CD4-positive, alpha-beta T cell (primary cell): ENCODE results near the gene ROBO2. TPM values are rescaled to one million over a fixed set of nuclear protein-coding genes. Genes with fewer than 3 reads are reported as not detected.

Experiments used
- ATAC-seq: fragments of 200-7000 bp; cut with Tn5 transposase; one replicate; pipeline ENCODE4 v1.10.0; 2022; ENCODE audit warnings: mild to moderate bottlenecking; ENCODE audit not compliant: poor library complexity
- CTCF ChIA-PET: fragments of 350-600 bp; sonication (Branson Sonifier 250); formaldehyde crosslinking; loops from one replicate; lab custom pipeline; 2021; ENCODE audit warnings: antibody characterized with exemption, inconsistent platforms; lab: Charles Lee
- POLR2A ChIA-PET: fragments of 350-600 bp; sonication (Branson Sonifier 250); formaldehyde crosslinking; loops from one replicate; lab custom pipeline; 2021; ENCODE audit warnings: antibody characterized with exemption, inconsistent platforms; lab: Charles Lee
- DNase-seq, 14 experiments: peaks; one replicate each; pipeline ENCODE4 v3.0.0-alpha.2; 2013 to 2020; ENCODE audit warnings: mixed read lengths in 2 of 14
- H3K27ac ChIP-seq, 2 donors: one replicate each; pipeline versions ENCODE4 v1.5.1 to v1.7.0; 2013; ENCODE audit warnings: low read length in 2 of 2, low read depth in 1 of 2, mild to moderate bottlenecking in 1 of 2
- H3K27me3 ChIP-seq, 2 experiments: 1 replicate in 1 of 2; 2 replicates in 1 of 2; pipeline versions ENCODE4 v1.6.1 to v1.7.0; 2013; ENCODE audit warnings: low read length in 2 of 2, control low read depth in 1 of 2, mild to moderate bottlenecking in 1 of 2, moderate library complexity in 1 of 2; ENCODE audit not compliant: insufficient read depth in 2 of 2, control insufficient read depth in 1 of 2
- H3K36me3 ChIP-seq: one replicate; pipeline ENCODE4 v1.6.1; 2013; ENCODE audit warnings: low read length, control low read depth; ENCODE audit not compliant: insufficient read depth
- H3K4me1 ChIP-seq: one replicate; pipeline ENCODE4 v1.6.1; 2013; ENCODE audit warnings: low read length, control low read depth; ENCODE audit not compliant: insufficient read depth
- H3K4me3 ChIP-seq: one replicate; pipeline ENCODE4 v1.5.1; 2013; ENCODE audit warnings: mild to moderate bottlenecking, low read length, moderate library complexity
- H3K9me3 ChIP-seq, 2 experiments: 1 replicate in 1 of 2; 2 replicates in 1 of 2; pipeline versions ENCODE4 v1.6.1 to v1.7.0; 2013; ENCODE audit warnings: low read length in 2 of 2, mild to moderate bottlenecking in 2 of 2, control low read depth in 1 of 2, moderate library complexity in 1 of 2; ENCODE audit not compliant: control insufficient read depth in 1 of 2, insufficient read depth in 1 of 2
- H3K27ac Mint-ChIP-seq: one replicate; pipeline ENCODE4 v1.8.0; 2020; ENCODE audit warnings: mixed read lengths
- H3K27me3 Mint-ChIP-seq: one replicate; pipeline ENCODE4 v1.8.0; 2021; ENCODE audit warnings: mixed read lengths
- H3K36me3 Mint-ChIP-seq: one replicate; pipeline ENCODE4 v1.8.0; 2021; ENCODE audit warnings: low read depth, mixed read lengths
- H3K4me1 Mint-ChIP-seq: one replicate; pipeline ENCODE4 v1.8.0; 2021; ENCODE audit warnings: low read depth, mixed read lengths
- H3K4me3 Mint-ChIP-seq: one replicate; pipeline ENCODE4 v1.8.0; 2020; ENCODE audit warnings: mild to moderate bottlenecking, mixed read lengths
- H3K9me3 Mint-ChIP-seq: one replicate; pipeline ENCODE4 v1.8.0; 2020; ENCODE audit warnings: mixed read lengths
- CTCF ChIP-seq: fragments of 200-600 bp; IDR thresholded peaks from one replicate; pipeline ENCODE4 v1.8.0; 2022; ENCODE audit warnings: antibody characterized with exemption, mild to moderate bottlenecking
- intact Hi-C, 2 experiments: fragments of 100-400 bp; cut with DNase I in 1 of 2; cut with micrococcal nuclease in 1 of 2; formaldehyde crosslinking; loops; one replicate each; pipeline versions ENCODE4 v1.15.1 to v1.9.0; 2023 to 2025; cut with DNase I, micrococcal nuclease
- total RNA-seq, 174 experiments: library from RNA in 2 of 174; stranded (reverse) in 2 of 174; gene quantifications; one replicate each; pipeline ENCODE4 v1.2.3 and lab custom pipeline; 2021 to 2026

The ROBO2 gene
- total RNA-seq, 2 experiments from 2014 or later, result not detected

DNA sequence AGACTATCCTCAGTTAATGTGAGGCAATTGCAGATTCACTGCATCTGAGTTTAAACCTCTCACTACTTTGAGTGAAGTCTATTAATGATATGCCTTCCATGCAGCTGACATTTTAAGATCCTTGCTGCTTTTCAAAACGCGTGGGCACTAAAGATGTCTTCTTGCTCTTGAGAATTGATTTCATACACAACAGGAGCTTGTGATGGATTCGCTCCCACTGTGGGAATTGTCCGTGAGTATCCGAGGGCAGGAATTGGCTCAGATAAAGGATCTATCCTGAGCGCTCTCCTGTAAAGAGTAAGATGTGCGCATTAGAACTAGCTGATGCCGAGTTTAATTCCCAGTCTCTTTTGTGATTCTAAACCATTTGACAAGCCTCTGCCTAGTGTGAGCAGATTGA, 167.9 kb downstream of the ROBO2 start:
- no peaks in the 10 kb centered on the region for H3K4me1 ChIP-seq
- no peaks in the 10 kb centered on the region for H3K36me3 ChIP-seq
- H3K9me3 ChIP-seq, result peaks cover 5 to 11% of the 10 kb centered on the region in 2 experiments
- H3K4me1 Mint-ChIP-seq, result no peaks in the 10 kb centered on the region
- ATAC-seq (no peak), DNase-seq (no peak)
- peaks cover 4% of the 10 kb centered on the region for H3K9me3 Mint-ChIP-seq
- no peak overlapping the region for H3K27ac ChIP-seq
- H3K27me3 Mint-ChIP-seq, result no peaks in the 10 kb centered on the region
- ChIA-PET CTCF (no interaction called here), POLR2A (no interaction called here)
- intact Hi-C loops, result no loop called here
- H3K27me3 ChIP-seq, result no peaks in the 10 kb centered on the region
- no peak for TF ChIP-seq CTCF
- H3K27ac Mint-ChIP-seq, result no peak overlapping the region
- H3K4me3 ChIP-seq, result no peak overlapping the region
- no peaks in the 10 kb centered on the region for H3K36me3 Mint-ChIP-seq
- no peak overlapping the region for H3K4me3 Mint-ChIP-seq

GRCh38 chr3:77222701-77223100, 182.8 kb downstream of the ROBO2 start:
- H3K36me3 ChIP-seq, result no peaks in the 10 kb centered on the region
- no peak overlapping the region for H3K27ac Mint-ChIP-seq
- CTCF ChIA-PET, result no interaction called here
- no peaks in the 10 kb centered on the region for H3K27me3 Mint-ChIP-seq
- H3K4me1 ChIP-seq, result no peaks in the 10 kb centered on the region
- ATAC-seq (no peak), DNase-seq (no peak)
- H3K27me3 ChIP-seq, result no peaks in the 10 kb centered on the region
- peaks cover 3% of the 10 kb centered on the region for H3K9me3 Mint-ChIP-seq
- TF ChIP-seq CTCF, result no peak
- no peaks in the 10 kb centered on the region for H3K36me3 Mint-ChIP-seq
- POLR2A ChIA-PET, result no interaction called here
- H3K4me1 Mint-ChIP-seq, result no peaks in the 10 kb centered on the region
- H3K4me3 ChIP-seq, result no peak overlapping the region
- no peak overlapping the region for H3K4me3 Mint-ChIP-seq
- peaks cover 0 to 3% of the 10 kb centered on the region in 2 experiments for H3K9me3 ChIP-seq
- no peak overlapping the region for H3K27ac ChIP-seq
- intact Hi-C loops, result no loop called here

GRCh38 chr3:77227567-77227966, 187.7 kb downstream of the ROBO2 start:
- intact Hi-C loops, result no loop called here
- ATAC-seq (no peak), DNase-seq (no peak)
- Mint-ChIP-seq H3K4me1 (no peaks in the 10 kb centered on the region), H3K9me3 (peaks cover 4% of the 10 kb centered on the region), H3K27me3 (no peaks in the 10 kb centered on the region), H3K4me3 (no peak overlapping the region), H3K27ac (no peak overlapping the region), H3K36me3 (no peaks in the 10 kb centered on the region)
- ChIA-PET POLR2A (no interaction called here), CTCF (no interaction called here)
- H3K36me3 ChIP-seq, result no peaks in the 10 kb centered on the region
- no peak for TF ChIP-seq CTCF
- no peaks in the 10 kb centered on the region for H3K9me3 ChIP-seq
- H3K4me3 ChIP-seq, result no peak overlapping the region
- no peaks in the 10 kb centered on the region for H3K4me1 ChIP-seq
- H3K27ac ChIP-seq, result no peak overlapping the region
- no peaks in the 10 kb centered on the region for H3K27me3 ChIP-seq
